GM12878 (cell line): ENCODE data around the gene OR13C2. TPM values are rescaled to one million over a fixed set of nuclear protein-coding genes. Genes with fewer than 3 reads are reported as not detected.

Experiments
- ATAC-seq: fragments of 200-7000 bp; cut with Tn5 transposase; 3 replicates; pipeline ENCODE4 v1.9.1; 2020; ENCODE audit warnings: mild to moderate bottlenecking, moderate library complexity
- BruUV-seq: library from RNA; stranded (reverse); fragments of 400-500 nt; replicated peaks from 2 replicates; lab custom pipeline; 2021; lab: Mats Ljungman, UMichigan
- CTCF ChIA-PET: fragments of 300-600 bp; sonication (Branson Sonifier 250); formaldehyde crosslinking; extraction: SDS; loops from one replicate; lab custom pipeline; 2021; ENCODE audit warnings: inconsistent platforms; lab: Yijun Ruan, JAX
- POLR2A ChIA-PET: fragments of 350-600 bp; formaldehyde crosslinking; extraction: SDS; loops from one replicate; lab custom pipeline; 2021; ENCODE audit warnings: inconsistent platforms; lab: Charles Lee
- RAD21 ChIA-PET: fragments of 300-600 bp; sonication (Branson Sonifier 250); formaldehyde crosslinking; loops from one replicate; lab custom pipeline; 2023; ENCODE audit warnings: antibody characterized with exemption; ENCODE audit not compliant: unreplicated experiment; lab: Charles Lee
- SMC1A ChIA-PET: fragments of 300-600 bp; sonication (Branson Sonifier 250); formaldehyde crosslinking; loops from one replicate; lab custom pipeline; 2023; ENCODE audit not compliant: unreplicated experiment, uncharacterized antibody; lab: Charles Lee
- DNase-seq: peaks from one replicate; pipeline ENCODE4 v3.0.0-alpha.2; 2011; ENCODE audit warnings: low read depth, low spot score
- FAIRE-seq: peaks from 3 replicates; lab custom pipeline; 2011; peaks lifted over from hg19 to GRCh38; lab: Jason Lieb, UNC
- H2AFZ ChIP-seq: 2 replicates; pipeline ENCODE4 v1.6.0; 2011; ENCODE audit warnings: low read depth, low read length, control low read depth; ENCODE audit not compliant: control insufficient read depth
- H3K27ac ChIP-seq: 2 replicates; pipeline ENCODE4 v1.5.1; 2011; ENCODE audit warnings: control low read depth; ENCODE audit not compliant: control insufficient read depth, insufficient read depth
- H3K27me3 ChIP-seq, 2 experiments: replicated peaks in 1 of 2; 2 replicates each; pipeline versions ENCODE4 v1.6.0 to v1.6.1; 2011; ENCODE audit warnings: low read length in 1 of 2; ENCODE audit not compliant: control insufficient read depth in 2 of 2, insufficient read depth in 2 of 2
- H3K36me3 ChIP-seq, 2 experiments: 2 replicates each; pipeline ENCODE4 v1.5.1; 2011; ENCODE audit warnings: low read length in 1 of 2; ENCODE audit not compliant: control insufficient read depth in 2 of 2, insufficient read depth in 2 of 2
- H3K4me1 ChIP-seq: 2 replicates; pipeline ENCODE4 v1.6.1; 2011; ENCODE audit warnings: mild to moderate bottlenecking, low read length, moderate library complexity, mixed read lengths; ENCODE audit not compliant: control insufficient read depth, insufficient read depth
- H3K4me2 ChIP-seq: 2 replicates; pipeline ENCODE4 v1.6.0; 2011; ENCODE audit warnings: control low read depth; ENCODE audit not compliant: control insufficient read depth, insufficient read depth
- H3K4me3 ChIP-seq: fragments of 200-600 bp; sonication (generic); 2 replicates; pipeline ENCODE4 v1.5.1; 2016
- H3K79me2 ChIP-seq: 2 replicates; pipeline ENCODE4 v1.6.0; 2011; ENCODE audit warnings: low read length; ENCODE audit not compliant: control insufficient read depth, insufficient read depth
- H3K9ac ChIP-seq: 2 replicates; pipeline ENCODE4 v1.8.0; 2011; ENCODE audit warnings: low read length, control low read depth, mixed read lengths; ENCODE audit not compliant: control insufficient read depth, insufficient read depth
- H3K9me3 ChIP-seq: replicated peaks from 3 replicates; pipeline ENCODE4 v1.5.1; 2011; ENCODE audit warnings: mild to moderate bottlenecking, low read length; ENCODE audit not compliant: control insufficient read depth, insufficient read depth
- H4K20me1 ChIP-seq: 2 replicates; pipeline ENCODE4 v1.6.0; 2011; ENCODE audit not compliant: control insufficient read depth, insufficient read depth
- ATF7 ChIP-seq: fragments of 450-650 bp; IDR thresholded peaks from 2 replicates; pipeline ENCODE4 v1.6.1; 2016; ENCODE audit warnings: low read depth, mild to moderate bottlenecking
- EP300 ChIP-seq, 2 experiments: fragments of 150-350 bp in 1 of 2; IDR thresholded peaks; 2 replicates each; pipeline ENCODE4 v1.6.1; 2011 to 2012; ENCODE audit warnings: low read depth in 2 of 2, low read length in 2 of 2, borderline replicate concordance in 1 of 2, improper control_type of control experiment in 1 of 2, inconsistent platforms in 1 of 2; ENCODE audit not compliant: control insufficient read depth in 1 of 2
- MYB ChIP-seq: fragments of 150-350 bp; IDR thresholded peaks from 2 replicates; pipeline ENCODE4 v1.6.1; 2014; ENCODE audit warnings: mild to moderate bottlenecking, low read depth, low read length, borderline replicate concordance
- NR2C2 ChIP-seq: IDR thresholded peaks from 2 replicates; pipeline ENCODE4 v1.6.1; 2011; ENCODE audit warnings: borderline replicate concordance, low read depth; ENCODE audit not compliant: control insufficient read depth, insufficient read length
- NR2F1 ChIP-seq: fragments of 450-650 bp; conservative IDR thresholded peaks from 2 replicates; pipeline ENCODE4 v1.6.1; 2017; ENCODE audit warnings: mild to moderate bottlenecking
- RAD51 ChIP-seq: fragments of 450-650 bp; IDR thresholded peaks from 2 replicates; pipeline ENCODE4 v1.6.1; 2016; ENCODE audit warnings: moderate library complexity, mild to moderate bottlenecking, inconsistent platforms
- SIN3A ChIP-seq: IDR thresholded peaks from 2 replicates; pipeline ENCODE4 v1.6.1; 2012; ENCODE audit warnings: low read depth, low read length, improper control_type of control experiment
- SP1 ChIP-seq: IDR thresholded peaks from one replicate; pipeline ENCODE4 v1.6.1; 2011; ENCODE audit warnings: low read depth, low read length
- ZNF24 ChIP-seq: fragments of 450-650 bp; IDR thresholded peaks from 2 replicates; pipeline ENCODE4 v1.6.1; 2017; ENCODE audit warnings: antibody characterized with exemption, mild to moderate bottlenecking
- WGBS: methylation state at CpG from one replicate; pipeline ENCODE4 v1.1.6; 2016; ENCODE audit warnings: low lambda C conversion rate; ENCODE audit not compliant: insufficient replicate concordance, insufficient coverage; ENCODE audit errors: missing lambda C conversion rate; 5-methylcytosine and 5-hydroxymethylcytosine counted together
- in situ Hi-C: fragments of 300-500 bp; cut with MboI; formaldehyde crosslinking; loops from 9 replicates; pipeline ENCODE4 v1.14.3; 2018; ENCODE audit warnings: mixed read lengths
- intact Hi-C: fragments of 100-400 bp; cut with micrococcal nuclease; formaldehyde crosslinking; loops from one replicate; pipeline ENCODE4 v1.14.2; 2022; ENCODE audit not compliant: unreplicated experiment
- polyA plus RNA-seq, 11 experiments: library from polyadenylated mRNA; depleted of rRNA in 4 of 11; unstranded in 6 of 11; stranded (reverse) in 5 of 11; fragments of >200 nt; fragmentation: Nextera tagmentation in 4 of 11; fragmentation: Illumina TruSeq in 1 of 11; extraction: Ambion mirVana in 4 of 11; extraction: Trizol in 1 of 11; gene quantifications; 1 replicate in 1 of 11; 2 replicates in 10 of 11; pipeline versions ENCODE4 v1.2.1 to v1.2.3, GENCODE V29; 2011 to 2016; ENCODE audit warnings: inconsistent platforms in 2 of 11, missing spikeins in 2 of 11, low read depth in 1 of 11
- total RNA-seq, 4 experiments: library from RNA; depleted of rRNA in 3 of 4; stranded (reverse); fragments of >200 nt in 3 of 4; fragmentation: Illumina TruSeq in 1 of 4; extraction: Trizol in 1 of 4; gene quantifications; 2 replicates each; pipeline versions ENCODE4 v1.2.1 to v1.2.3, GENCODE V29; 2013 to 2021
- TF ChIP-seq, protein P1 (sequence below): fragments of 450-650 bp; IDR thresholded peaks from 2 replicates; pipeline ENCODE4 v1.6.1; 2017; ENCODE audit warnings: mild to moderate bottlenecking, moderate library complexity

The OR13C2 gene
- total and polyA plus RNA-seq, 10 of the 15 experiments (the other 5 are each of a cell fraction or from before 2014, with no cell fraction given) = 0.11 TPM; not detected in 9

DNA sequence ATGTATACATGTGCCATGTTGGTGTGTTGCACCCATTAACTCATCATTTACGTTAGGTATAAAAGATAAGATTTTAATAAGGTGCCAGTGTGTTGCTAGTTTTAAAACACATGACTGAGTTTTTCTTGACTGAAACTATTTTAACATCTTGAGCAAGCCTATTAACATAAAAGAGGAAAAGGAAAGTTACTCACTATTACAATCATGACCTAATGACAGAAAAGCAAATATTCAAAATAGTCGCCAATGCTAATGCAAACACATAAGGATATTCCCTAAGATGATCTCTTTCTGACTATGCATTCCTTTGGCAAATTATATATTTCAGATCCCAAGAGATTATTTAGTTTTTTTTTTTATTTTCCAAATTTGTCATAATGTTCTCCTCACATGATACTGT, 5.8 kb upstream of the OR13C2 start (continued):
- TF ChIP-seq SP1 (no peak), EP300 (IDR thresholded peaks at IDR 0.05; ENCODE audit: borderline replicate concordance in 1 of 2, control insufficient read depth in 1 of 2, low read depth in 2 of 2, low read length in 2 of 2) (no peak), ATF7 (no peak)

DNA sequence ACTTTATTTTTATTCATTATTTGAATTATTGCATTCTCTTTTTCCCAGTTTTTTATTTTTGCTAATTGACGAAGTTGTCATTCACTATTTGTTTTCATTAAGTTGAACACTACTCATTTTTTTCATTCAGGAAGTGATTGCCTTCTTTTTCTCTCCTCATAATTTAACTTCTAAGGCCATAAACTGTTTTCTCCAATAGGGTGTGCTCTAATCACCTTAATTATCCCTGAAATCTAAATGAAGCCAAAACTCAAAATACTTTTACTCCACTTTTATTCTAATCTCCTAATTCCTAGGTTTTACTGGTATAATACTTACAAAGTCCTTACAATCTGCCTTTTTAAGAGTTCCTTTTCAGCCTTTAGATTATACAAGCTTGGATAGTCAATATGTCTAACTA, 2.9 kb upstream of the OR13C2 start:
- DNase-seq = no peak

More for the DNA sequence above, 2.9 kb upstream of the OR13C2 start:
- TF ChIP-seq NR2F1 (no peak), MYB (no peak), RAD51 (no peak), SIN3A (no peak), NR2C2 (no peak), ZNF24 (no peak)
- TF ChIP-seq, protein P1, sequence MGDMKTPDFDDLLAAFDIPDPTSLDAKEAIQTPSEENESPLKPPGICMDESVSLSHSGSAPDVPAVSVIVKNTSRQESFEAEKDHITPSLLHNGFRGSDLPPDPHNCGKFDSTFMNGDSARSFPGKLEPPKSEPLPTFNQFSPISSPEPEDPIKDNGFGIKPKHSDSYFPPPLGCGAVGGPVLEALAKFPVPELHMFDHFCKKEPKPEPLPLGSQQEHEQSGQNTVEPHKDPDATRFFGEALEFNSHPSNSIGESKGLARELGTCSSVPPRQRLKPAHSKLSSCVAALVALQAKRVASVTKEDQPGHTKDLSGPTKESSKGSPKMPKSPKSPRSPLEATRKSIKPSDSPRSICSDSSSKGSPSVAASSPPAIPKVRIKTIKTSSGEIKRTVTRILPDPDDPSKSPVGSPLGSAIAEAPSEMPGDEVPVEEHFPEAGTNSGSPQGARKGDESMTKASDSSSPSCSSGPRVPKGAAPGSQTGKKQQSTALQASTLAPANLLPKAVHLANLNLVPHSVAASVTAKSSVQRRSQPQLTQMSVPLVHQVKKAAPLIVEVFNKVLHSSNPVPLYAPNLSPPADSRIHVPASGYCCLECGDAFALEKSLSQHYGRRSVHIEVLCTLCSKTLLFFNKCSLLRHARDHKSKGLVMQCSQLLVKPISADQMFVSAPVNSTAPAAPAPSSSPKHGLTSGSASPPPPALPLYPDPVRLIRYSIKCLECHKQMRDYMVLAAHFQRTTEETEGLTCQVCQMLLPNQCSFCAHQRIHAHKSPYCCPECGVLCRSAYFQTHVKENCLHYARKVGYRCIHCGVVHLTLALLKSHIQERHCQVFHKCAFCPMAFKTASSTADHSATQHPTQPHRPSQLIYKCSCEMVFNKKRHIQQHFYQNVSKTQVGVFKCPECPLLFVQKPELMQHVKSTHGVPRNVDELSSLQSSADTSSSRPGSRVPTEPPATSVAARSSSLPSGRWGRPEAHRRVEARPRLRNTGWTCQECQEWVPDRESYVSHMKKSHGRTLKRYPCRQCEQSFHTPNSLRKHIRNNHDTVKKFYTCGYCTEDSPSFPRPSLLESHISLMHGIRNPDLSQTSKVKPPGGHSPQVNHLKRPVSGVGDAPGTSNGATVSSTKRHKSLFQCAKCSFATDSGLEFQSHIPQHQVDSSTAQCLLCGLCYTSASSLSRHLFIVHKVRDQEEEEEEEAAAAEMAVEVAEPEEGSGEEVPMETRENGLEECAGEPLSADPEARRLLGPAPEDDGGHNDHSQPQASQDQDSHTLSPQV = no peak
- TF ChIP-seq, all 136 proteins: peak for 0
- Histone ChIP-seq H3K4me3 (no peak overlapping the region), H3K27ac (no peak overlapping the region), H3K4me2 (no peak overlapping the region), H4K20me1 (no peaks in the 10 kb centered on the region), H3K27me3 (no peaks in the 10 kb centered on the region), H3K36me3 (no peaks in the 10 kb centered on the region), H3K9me3 (no peaks in the 10 kb centered on the region), H3K9ac (no peak overlapping the region), H3K79me2 (no peaks in the 10 kb centered on the region), H3K4me1 (no peaks in the 10 kb centered on the region), H2AFZ (no peak overlapping the region)
- intact Hi-C loops = loop anchor here (5.0 kb wide), 2 partner anchors 74 to 139 kb away; partner anchors contain the start of gene NIPSNAP3A
- ATAC-seq (no peak), FAIRE-seq (no peak)
- ChIA-PET RAD21 (no interaction called here), SMC1A (no interaction called here), POLR2A (no interaction called here), CTCF (interaction anchor here (2.2 kb wide), 1 partner anchor 12 kb away, joined by 6 read pairs; no protein-coding TSS in a partner anchor)
- 0% methylated on average over 1 of the region's 1 CpG for WGBS
- in situ Hi-C loops = no loop called here
- no TSS peak for BruUV-seq
